Fibroblast of villous mesenchyme (primary cell): ENCODE results near the gene RXRA. TPM values are rescaled to one million over a fixed set of nuclear protein-coding genes. Genes with fewer than 3 reads are reported as not detected.

Source experiments
- DNase-seq: peaks from one replicate; pipeline ENCODE4 v3.0.0-alpha.2; 2010; ENCODE audit warnings: low read depth
- H3K4me3 ChIP-seq: 2 replicates; pipeline ENCODE4 v1.5.1; 2011; ENCODE audit warnings: low read depth, mild to moderate bottlenecking, low read length
- CTCF ChIP-seq: IDR thresholded peaks from 2 replicates; pipeline ENCODE4 v1.5.1; 2012; ENCODE audit warnings: low read depth, mild to moderate bottlenecking, low read length; ENCODE audit not compliant: insufficient read depth
- total RNA-seq: library from RNA; depleted of rRNA; stranded (reverse); fragments of >200 nt; gene quantifications from 2 replicates; pipeline ENCODE4 v1.2.3, GENCODE V29; 2012

RXRA gene
- total RNA-seq, 1 donor, result 16.0 TPM

DNA sequence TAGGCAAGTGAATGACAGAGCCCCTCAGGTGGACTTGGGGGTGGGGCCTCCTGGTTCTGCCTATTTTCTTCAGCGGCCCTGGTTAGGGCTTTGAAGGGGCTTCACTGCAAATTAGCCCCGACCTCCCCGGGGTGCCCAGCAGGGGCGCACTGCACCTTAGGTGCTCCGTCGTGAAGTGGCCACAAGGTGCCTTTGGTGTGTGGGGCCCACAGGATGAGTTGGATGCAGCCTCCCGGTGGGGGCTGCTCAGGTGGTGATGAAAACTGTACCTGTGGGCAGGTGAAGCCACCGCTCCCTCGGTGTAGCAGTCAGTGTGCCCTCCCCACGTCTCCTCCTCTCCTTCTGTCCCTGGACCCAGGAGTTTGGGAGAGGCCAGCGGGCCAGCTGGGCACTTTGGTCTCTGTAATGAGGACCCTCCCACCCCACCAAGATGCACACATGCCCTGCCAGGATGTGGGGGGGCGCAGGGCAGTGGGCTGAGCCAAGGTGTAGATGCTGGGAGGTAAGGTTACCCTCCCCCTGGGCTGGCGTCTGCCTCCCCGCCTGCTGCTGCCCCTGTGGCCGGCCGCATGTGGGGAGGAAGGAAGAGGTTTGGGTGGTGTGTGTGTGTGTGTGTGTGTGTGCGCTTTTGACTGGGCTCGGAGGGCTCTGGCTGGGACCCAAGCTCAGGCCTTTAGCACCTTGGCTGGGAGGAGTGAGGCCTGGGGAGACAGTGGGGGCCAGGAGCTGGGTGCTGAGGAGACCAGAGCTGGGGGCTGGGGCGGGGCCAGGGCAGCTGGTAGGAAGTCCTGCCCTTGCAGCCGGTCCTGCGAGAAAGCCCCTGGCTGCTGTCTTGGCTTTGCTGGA lies 55.6 kb downstream of the RXRA start:
- DNase-seq, result no peak
- peak; percentile 7 for TF ChIP-seq CTCF
- no peak overlapping the region for H3K4me3 ChIP-seq

GRCh38 chr9:134382733-134383132 lies 56.5 kb downstream of the RXRA start:
- H3K4me3 ChIP-seq, result no peak overlapping the region

GRCh38 chr9:134383148-134383547 lies 56.9 kb downstream of the RXRA start:
- DNase-seq, result no peak
- TF ChIP-seq CTCF, result no peak
- no peak overlapping the region for H3K4me3 ChIP-seq

More at GRCh38 chr9:134382733-134383132, 56.5 kb downstream of the RXRA start:
- TF ChIP-seq CTCF, result no peak
- DNase-seq, result no peak

GRCh38 chr9:134384811-134385479 lies 58.7 kb downstream of the RXRA start:
- no peak for TF ChIP-seq CTCF
- H3K4me3 ChIP-seq, result no peak overlapping the region
- no peak for DNase-seq

- no peak overlapping the region for H3K4me3 ChIP-seq
- no peak for DNase-seq
- no peak for TF ChIP-seq CTCF
Measured at GRCh38 chr9:134385915-134386314, 59.7 kb downstream of the RXRA start.

DNA sequence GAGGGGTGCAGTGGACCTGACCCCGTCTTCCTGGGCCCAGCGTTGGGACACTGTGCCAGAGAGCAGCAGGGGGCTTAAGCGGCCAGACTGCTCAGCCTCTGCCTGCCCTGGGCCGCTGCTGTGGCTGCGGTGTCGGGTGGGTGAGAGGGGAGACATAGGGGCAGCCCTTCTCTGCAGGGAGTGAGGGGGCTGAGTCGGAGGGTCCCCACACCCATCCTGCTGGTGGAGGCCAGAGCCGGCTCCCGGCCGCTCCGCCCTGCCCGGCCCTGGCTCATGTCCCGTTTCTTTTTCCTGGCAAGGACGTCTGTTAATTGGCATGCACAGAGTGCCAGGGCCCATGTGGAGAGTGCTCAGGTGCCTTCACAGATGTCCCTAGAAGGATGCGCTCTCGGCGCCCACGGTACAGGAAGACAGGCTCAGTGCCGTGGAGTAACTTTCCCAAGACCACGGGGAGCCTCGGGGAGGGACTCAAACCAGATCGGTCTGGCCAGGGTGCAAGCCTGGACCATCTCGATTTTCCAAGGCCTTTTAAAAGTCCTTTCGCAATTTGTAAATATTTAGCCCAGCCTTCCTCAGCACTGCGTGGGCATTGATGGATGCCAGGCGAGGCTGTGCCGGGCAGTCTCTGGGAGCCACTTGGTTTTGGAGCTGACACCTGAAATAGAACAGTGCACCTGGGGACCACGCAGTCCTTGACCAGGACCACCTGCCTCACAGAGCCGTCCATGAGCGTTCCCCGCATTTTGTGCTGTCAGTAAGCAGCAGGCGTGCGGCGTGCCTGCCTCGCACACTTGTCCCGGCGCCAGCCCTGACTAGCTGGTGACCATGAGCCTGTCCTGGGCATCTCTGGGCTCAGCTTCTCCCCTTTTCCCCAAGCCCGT lies 60.9 kb downstream of the RXRA start:
- no peak overlapping the region for H3K4me3 ChIP-seq
- no peak for TF ChIP-seq CTCF
- DNase-seq, result peak; percentile 20
